ENCODE measurements around the gene HOXA3. TPM values are rescaled to one million over a fixed set of nuclear protein-coding genes. Genes with fewer than 3 reads are reported as not detected.

The HOXA3 gene
- total and polyA plus RNA-seq, 2 of the 13 experiments (the other 11 are each of a cell fraction or from before 2014, with no cell fraction given) = 2.9 to 4.6 TPM

- peak; percentile 58; the same call in 1 of the 2 replicates for TF ChIP-seq MYPOP (CRISPR knock-in tag; IDR thresholded peaks at IDR 0.05)
- TF ChIP-seq SOX6 (IDR thresholded peaks at IDR 0.05) = no peak
- TF ChIP-seq SOX6 (CRISPR knock-in tag; IDR thresholded peaks at IDR 0.05) = peak; percentile 46; the same call in 1 of the 2 replicates
- peak; percentile 60; the same call in 1 of the 2 replicates for TF ChIP-seq TFDP1 (CRISPR knock-in tag; IDR thresholded peaks at IDR 0.05; ENCODE audit: borderline replicate concordance)
- TF ChIP-seq ZNF543 (CRISPR knock-in tag; IDR thresholded peaks at IDR 0.05) = peak; percentile 42; the same call in 1 of the 2 replicates
- TF ChIP-seq NR0B2 (CRISPR knock-in tag; IDR thresholded peaks at IDR 0.05) = peak; percentile 44; the same call in 1 of the 2 replicates
- 0 out of 2 replicates have a peak, but pooled peaks have one; percentile 43 for TF ChIP-seq REPIN1 (CRISPR knock-in tag; IDR thresholded peaks at IDR 0.05; ENCODE audit: borderline replicate concordance, low read depth)
- peak; percentile 69; the same call in 1 of the 2 replicates for TF ChIP-seq ZNF605 (CRISPR knock-in tag; IDR thresholded peaks at IDR 0.05)
- TF ChIP-seq DMAP1 (CRISPR knock-in tag; IDR thresholded peaks at IDR 0.05) = no peak
- TF ChIP-seq ZNF414 (CRISPR knock-in tag; IDR thresholded peaks at IDR 0.05) = 0 out of 2 replicates have a peak, but pooled peaks have one; percentile 36
- peak; percentile 51; the same call in 1 of the 2 replicates for TF ChIP-seq KMT2A (CRISPR knock-in tag; IDR thresholded peaks at IDR 0.05)
- TF ChIP-seq ZNF792 (CRISPR knock-in tag; IDR thresholded peaks at IDR 0.05) = 0 out of 2 replicates have a peak, but pooled peaks have one; percentile 28
- TF ChIP-seq ONECUT2 (CRISPR knock-in tag; IDR thresholded peaks at IDR 0.05) = no peak
- TF ChIP-seq ZFP91 (CRISPR knock-in tag; IDR thresholded peaks at IDR 0.05; ENCODE audit: borderline replicate concordance) = peak; percentile 67; the same call in 1 of the 2 replicates
- TF ChIP-seq SALL1 (CRISPR knock-in tag; IDR thresholded peaks at IDR 0.05) = peak; percentile 81
- 0 out of 2 replicates have a peak, but pooled peaks have one; percentile 32 for TF ChIP-seq NCOA1 (CRISPR knock-in tag; IDR thresholded peaks at IDR 0.05)
- TF ChIP-seq ZNF501 (CRISPR knock-in tag; IDR thresholded peaks at IDR 0.05) = peak; percentile 64; the same call in 1 of the 2 replicates
- TF ChIP-seq NFRKB (IDR thresholded peaks at IDR 0.05) = no peak
- TF ChIP-seq ZNF556 (CRISPR knock-in tag; IDR thresholded peaks at IDR 0.05; ENCODE audit: borderline replicate concordance) = 0 out of 2 replicates have a peak, but pooled peaks have one; percentile 21
- no peak for TF ChIP-seq NFKB2 (CRISPR knock-in tag; IDR thresholded peaks at IDR 0.05; ENCODE audit: borderline replicate concordance)
- TF ChIP-seq ZHX1 (CRISPR knock-in tag; IDR thresholded peaks at IDR 0.05; ENCODE audit: low read depth) = 0 out of 2 replicates have a peak, but pooled peaks have one; percentile 39
- no peak for TF ChIP-seq NR2F6 (IDR thresholded peaks at IDR 0.05)
- peak; percentile 33; the same call in 1 of the 2 replicates for TF ChIP-seq NR2F6 (CRISPR knock-in tag; IDR thresholded peaks at IDR 0.05)
Observed at GRCh38 chr7:27160546-27161213, 8.3 kb upstream of the HOXA3 start (continued).

Measured in HepG2 (cell line).